HuH-7.5 (cell line): ENCODE measurements around the gene ADI1.

Experiments
- DNase-seq: peaks from one replicate; pipeline ENCODE4 v3.0.0; 2011; ENCODE audit warnings: low spot score

The ADI1 gene

DNA sequence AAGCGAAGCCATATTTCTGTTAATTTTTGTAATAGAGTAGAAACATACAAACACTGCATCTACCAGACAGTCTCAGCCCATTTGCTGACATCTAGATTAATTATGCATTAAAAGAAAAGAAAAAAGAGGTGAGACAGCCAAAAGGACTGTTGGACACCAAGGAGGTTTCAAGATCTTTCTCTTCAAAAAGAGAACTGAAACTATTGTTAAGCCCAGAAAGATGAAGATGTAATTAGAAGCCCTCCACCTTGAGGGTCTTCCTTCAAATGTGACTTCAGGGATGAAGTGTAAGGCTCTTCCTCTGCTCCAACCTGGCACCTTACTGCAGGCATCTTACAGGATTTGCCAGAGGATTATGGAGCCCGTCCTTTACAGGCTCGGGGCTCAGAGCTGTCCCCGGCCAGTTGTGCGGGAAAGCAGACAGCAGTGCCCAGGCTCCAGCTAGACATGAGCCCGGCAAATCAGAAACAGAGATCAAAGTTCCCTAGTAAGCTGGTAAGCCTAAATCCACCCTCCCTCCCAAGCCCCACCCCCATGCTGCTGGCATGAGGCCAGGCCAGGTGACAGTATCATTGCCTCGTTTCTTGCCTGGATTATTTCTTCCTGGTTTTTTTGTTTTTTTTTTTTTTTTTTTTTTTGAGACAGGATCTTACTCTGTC lies 38.9 kb downstream of the ADI1 start:
- DNase-seq: no peak

DNA sequence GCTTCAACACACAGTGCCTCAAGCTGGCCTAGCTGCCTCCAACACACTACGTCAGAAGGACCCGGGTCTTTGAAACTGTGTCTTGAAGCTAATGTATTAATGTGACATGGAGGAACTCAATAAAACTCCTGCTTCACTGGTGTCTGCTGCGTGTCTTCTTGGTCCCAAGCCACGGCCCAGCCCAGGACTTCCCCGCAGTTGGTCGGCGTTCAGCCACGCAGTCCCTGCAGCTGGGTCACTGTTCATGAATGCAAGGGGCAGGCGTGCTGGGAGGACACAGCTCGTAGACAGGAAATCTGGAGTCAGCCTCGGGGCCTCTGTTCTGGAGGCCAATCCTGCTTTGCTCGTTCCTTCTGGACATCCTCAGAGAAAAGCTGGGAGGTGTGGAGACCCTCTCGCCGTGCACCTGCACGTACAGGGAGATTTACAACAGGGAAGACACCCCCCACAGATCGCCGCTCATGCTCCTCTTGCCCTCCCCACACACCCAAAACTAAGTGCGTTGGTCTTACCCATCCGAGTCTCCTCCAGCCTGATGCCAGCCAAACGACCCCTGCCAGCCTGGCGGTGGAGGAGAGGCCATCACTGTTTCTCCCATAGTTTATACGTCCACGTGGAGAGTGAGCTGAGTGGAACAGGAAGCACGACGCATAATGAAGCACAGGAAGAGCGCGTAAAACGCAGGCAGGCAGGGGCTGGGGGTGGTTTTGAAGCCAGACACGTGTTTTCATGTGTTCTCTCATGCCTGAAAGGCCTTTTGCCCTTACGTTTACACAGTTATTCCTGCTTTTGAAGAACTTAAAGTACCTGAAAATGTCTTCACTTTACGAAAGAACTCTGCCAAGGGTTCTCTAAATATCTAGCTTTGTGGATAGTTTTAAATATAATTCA lies 39.7 kb downstream of the ADI1 start:
- no peak for DNase-seq

DNA sequence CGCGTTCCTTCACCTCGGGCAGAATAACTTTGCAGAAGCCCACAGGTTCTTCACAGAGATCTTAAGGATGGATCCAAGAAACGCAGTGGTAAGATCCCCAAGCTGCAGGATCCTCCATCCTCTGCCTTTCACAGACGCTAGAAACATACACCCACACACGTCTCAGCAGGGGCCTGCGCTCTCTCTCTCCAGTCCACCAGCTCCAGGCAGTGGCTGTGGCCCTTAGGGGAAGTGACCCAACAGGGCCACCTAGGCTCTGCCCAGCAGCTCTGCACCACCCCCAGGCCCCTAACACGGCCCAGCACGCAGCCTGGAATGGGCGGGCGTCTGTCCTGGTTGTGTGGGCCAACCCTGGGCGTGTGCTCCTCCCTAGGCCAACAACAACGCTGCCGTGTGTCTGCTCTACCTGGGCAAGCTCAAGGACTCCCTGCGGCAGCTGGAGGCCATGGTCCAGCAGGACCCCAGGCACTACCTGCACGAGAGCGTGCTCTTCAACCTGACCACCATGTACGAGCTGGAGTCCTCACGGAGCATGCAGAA lies 40.4 kb downstream of the ADI1 start:
- DNase-seq: no peak

- DNase-seq: no peak
Measured at GRCh38 chr2:3476985-3477327, 42.4 kb downstream of the ADI1 start.

- no peak for DNase-seq
Measured at GRCh38 chr2:3476321-3476984, 42.9 kb downstream of the ADI1 start.

DNA sequence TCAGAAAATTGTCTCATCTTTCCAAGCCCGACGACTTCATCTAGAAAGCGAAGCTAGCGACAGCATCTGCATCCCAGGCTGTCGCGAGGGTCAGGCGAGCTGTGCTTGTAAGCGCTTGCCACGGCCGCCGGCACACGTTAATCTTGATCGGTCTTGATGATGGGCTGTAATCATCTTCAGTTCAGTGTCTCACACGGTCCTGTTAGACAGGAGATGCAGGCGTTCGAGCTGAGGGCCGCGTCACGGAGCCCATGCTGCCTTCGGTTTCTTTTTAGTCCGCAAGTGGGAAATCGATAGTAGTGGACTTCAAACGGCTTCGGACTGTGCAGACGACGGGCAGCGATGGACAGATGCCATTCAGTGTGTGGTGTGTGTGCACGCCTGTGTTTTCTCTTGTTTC lies 43.6 kb downstream of the ADI1 start:
- no peak for DNase-seq

GRCh38 chr2:3472966-3473365 lies 46.4 kb downstream of the ADI1 start:
- DNase-seq: no peak

- no peak for DNase-seq
Measured at GRCh38 chr2:3472296-3472695, 47.0 kb downstream of the ADI1 start.

GRCh38 chr2:3470856-3471737 lies 48.2 kb downstream of the ADI1 start:
- DNase-seq: no peak

GRCh38 chr2:3470166-3470651 lies 49.1 kb downstream of the ADI1 start:
- DNase-seq: no peak

- no peak for DNase-seq
Measured at GRCh38 chr2:3469486-3469885, 49.8 kb downstream of the ADI1 start.

GRCh38 chr2:3468296-3468988 lies 50.9 kb downstream of the ADI1 start:
- no peak for DNase-seq

- no peak for DNase-seq
Measured at GRCh38 chr2:3467654-3468053, 51.7 kb downstream of the ADI1 start.

DNA sequence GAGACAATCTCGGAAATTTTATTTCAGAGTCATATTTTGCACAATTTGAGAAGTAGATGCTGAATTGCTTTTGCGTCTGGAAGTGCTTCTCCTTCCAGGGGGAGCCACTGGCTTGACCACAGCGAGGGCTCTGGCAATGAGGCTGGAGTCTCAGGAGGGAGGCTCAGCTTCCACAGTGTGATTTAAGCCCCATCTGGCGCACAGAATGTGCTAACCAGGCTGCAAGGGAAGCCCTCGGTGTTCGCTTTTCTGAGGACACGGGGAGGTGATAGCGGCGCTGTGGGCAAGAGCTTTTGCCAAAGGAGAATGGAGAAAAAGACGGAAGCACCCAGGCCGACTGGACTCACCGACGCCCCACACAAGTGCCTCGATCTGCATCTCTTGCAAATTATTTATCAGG lies 52.4 kb downstream of the ADI1 start:
- no peak for DNase-seq

- no peak for DNase-seq
Measured at GRCh38 chr2:3466482-3466863, 52.9 kb downstream of the ADI1 start.

GRCh38 chr2:3465844-3466481 lies 53.4 kb downstream of the ADI1 start:
- peak; percentile 76 for DNase-seq

GRCh38 chr2:3465328-3465727 lies 54.0 kb downstream of the ADI1 start:
- DNase-seq: no peak

GRCh38 chr2:3464401-3465005 lies 54.8 kb downstream of the ADI1 start:
- no peak for DNase-seq

- DNase-seq: no peak
Measured at GRCh38 chr2:3463944-3464343, 55.4 kb downstream of the ADI1 start.

GRCh38 chr2:3463186-3463835 lies 56.0 kb downstream of the ADI1 start:
- DNase-seq: no peak
